B cell (primary cell): Measurements from ENCODE around the gene CD58. TPM values are rescaled to one million over a fixed set of nuclear protein-coding genes. Genes with fewer than 3 reads are reported as not detected.

ENCODE experiments used
- ATAC-seq: fragments of 200-7000 bp; cut with Tn5 transposase; one replicate; pipeline ENCODE4 v1.10.0; 2021; ENCODE audit warnings: low read depth, mild to moderate bottlenecking, moderate number of reproducible peaks, moderate library complexity
- CTCF ChIA-PET: fragments of 350-600 bp; sonication (Branson Sonifier 250); formaldehyde crosslinking; loops from one replicate; lab custom pipeline; 2021; ENCODE audit warnings: antibody characterized with exemption, inconsistent platforms; lab: Charles Lee
- POLR2A ChIA-PET: fragments of 350-600 bp; sonication (Branson Sonifier 250); formaldehyde crosslinking; loops from one replicate; lab custom pipeline; 2021; ENCODE audit warnings: antibody characterized with exemption; lab: Charles Lee
- DNase-seq: peaks from one replicate; pipeline ENCODE4 v3.0.0; 2013
- H2AFZ ChIP-seq: 2 replicates; pipeline ENCODE4 v1.6.1; 2012; ENCODE audit warnings: mild to moderate bottlenecking, low read depth, low read length; ENCODE audit not compliant: insufficient read depth, poor library complexity, severe bottlenecking
- H3K27ac ChIP-seq, 2 donors: 1 replicate in 1 of 2; 2 replicates in 1 of 2; pipeline ENCODE4 v1.5.1; 2012 to 2013; ENCODE audit warnings: low read length in 2 of 2, mild to moderate bottlenecking in 2 of 2, moderate library complexity in 1 of 2
- H3K27me3 ChIP-seq, 4 experiments: fragments of 200-600 bp in 1 of 4; sonication (generic) in 1 of 4; replicated peaks in 1 of 4; 1 replicate in 2 of 4; 2 replicates in 2 of 4; pipeline versions ENCODE4 v1.6.1 to v1.7.0; 2013 to 2016; ENCODE audit warnings: low read length in 3 of 4, mild to moderate bottlenecking in 2 of 4, mixed read lengths in 1 of 4, moderate library complexity in 1 of 4; ENCODE audit not compliant: insufficient read depth in 4 of 4, control insufficient read depth in 3 of 4; ENCODE audit errors: control extremely low read depth in 1 of 4
- H3K36me3 ChIP-seq, 2 experiments: replicated peaks in 1 of 2; 1 replicate in 1 of 2; 2 replicates in 1 of 2; pipeline versions ENCODE4 v1.6.1 to v1.7.1; 2013; ENCODE audit warnings: low read length in 1 of 2; ENCODE audit not compliant: insufficient read depth in 2 of 2, control insufficient read depth in 1 of 2; ENCODE audit errors: control extremely low read depth in 1 of 2, extremely low read depth in 1 of 2
- H3K4me1 ChIP-seq, 2 donors: fragments of 200-600 bp in 1 of 2; sonication (generic) in 1 of 2; 1 replicate in 1 of 2; 2 replicates in 1 of 2; pipeline versions ENCODE4 v1.5.1 to v1.6.1; 2013 to 2017; ENCODE audit warnings: low read length in 2 of 2; ENCODE audit not compliant: control insufficient read depth in 2 of 2, insufficient read depth in 2 of 2
- H3K4me2 ChIP-seq: replicated peaks from 2 replicates; pipeline ENCODE3; 2012; ENCODE audit warnings: mild to moderate bottlenecking, low read depth, low read length; ENCODE audit not compliant: poor library complexity, severe bottlenecking
- H3K4me3 ChIP-seq, 5 experiments: fragments of 200-600 bp in 1 of 5; sonication (generic) in 1 of 5; 1 replicate in 3 of 5; 2 replicates in 2 of 5; pipeline versions ENCODE4 v1.5.1 to v1.7.0; 2011 to 2016; ENCODE audit warnings: low read length in 4 of 5, mild to moderate bottlenecking in 4 of 5, low read depth in 2 of 5, control low read depth in 1 of 5, moderate library complexity in 1 of 5; ENCODE audit not compliant: insufficient read depth in 1 of 5; ENCODE audit errors: control extremely low read depth in 1 of 5, extremely low read depth in 1 of 5
- H3K79me2 ChIP-seq: fragments of 200-600 bp; sonication (generic); one replicate; pipeline ENCODE4 v1.6.0; 2016; ENCODE audit warnings: low read length; ENCODE audit not compliant: control insufficient read depth, insufficient read depth
- H3K9ac ChIP-seq: fragments of 200-600 bp; sonication (generic); 2 replicates; pipeline ENCODE4 v1.6.1; 2017; ENCODE audit warnings: mild to moderate bottlenecking, low read length, moderate library complexity
- H3K9me3 ChIP-seq, 3 donors: one replicate each; pipeline versions ENCODE4 v1.6.1 to v1.7.1; 2013; ENCODE audit warnings: low read length in 2 of 3; ENCODE audit not compliant: control insufficient read depth in 2 of 3, insufficient read depth in 1 of 3; ENCODE audit errors: control extremely low read depth in 1 of 3
- H4K20me1 ChIP-seq: 2 replicates; pipeline ENCODE4 v1.6.0; 2012; ENCODE audit warnings: mild to moderate bottlenecking, low read length; ENCODE audit not compliant: insufficient read depth, control insufficient read depth, poor library complexity, severe bottlenecking
- H3K27ac Mint-ChIP-seq: one replicate; pipeline ENCODE4 v1.8.0; 2021; ENCODE audit warnings: mixed read lengths
- H3K27me3 Mint-ChIP-seq: one replicate; pipeline ENCODE4 v1.8.0; 2021; ENCODE audit warnings: mixed read lengths
- H3K4me1 Mint-ChIP-seq: one replicate; pipeline ENCODE4 v1.8.0; 2021; ENCODE audit warnings: mixed read lengths
- H3K4me3 Mint-ChIP-seq: one replicate; pipeline ENCODE4 v1.8.0; 2021; ENCODE audit warnings: mixed read lengths
- H3K9me3 Mint-ChIP-seq: one replicate; pipeline ENCODE4 v1.8.0; 2022; ENCODE audit warnings: mixed read lengths; ENCODE audit not compliant: insufficient read depth
- CTCF ChIP-seq: fragments of 200-600 bp; IDR thresholded peaks from one replicate; pipeline ENCODE4 v1.8.0; 2022; ENCODE audit warnings: antibody characterized with exemption, mild to moderate bottlenecking
- EZH2 ChIP-seq: IDR thresholded peaks from 2 replicates; pipeline ENCODE4 v1.6.1; 2012; ENCODE audit warnings: borderline replicate concordance, low read depth, mild to moderate bottlenecking, moderate library complexity, low read length; ENCODE audit not compliant: insufficient read depth, poor library complexity, severe bottlenecking
- WGBS: methylation state at CpG from one replicate; pipeline ENCODE4 v1.1.5; 2013; ENCODE audit warnings: missing lambda C conversion rate; ENCODE audit not compliant: insufficient coverage; 5-methylcytosine and 5-hydroxymethylcytosine counted together
- intact Hi-C: fragments of 100-400 bp; cut with micrococcal nuclease; formaldehyde crosslinking; loops from one replicate; pipeline ENCODE4 v1.10.0; 2022
- polyA plus RNA-seq: library from polyadenylated mRNA; depleted of rRNA; stranded (reverse); fragments of >200 nt; gene quantifications from 2 replicates; pipeline ENCODE4 v1.2.3, GENCODE V29; 2012
- total RNA-seq, 2 donors: library from RNA; stranded (reverse); fragments of 120-200 nt in 1 of 2; gene quantifications; 1 replicate in 1 of 2; 2 replicates in 1 of 2; pipeline versions ENCODE4 v1.2.3 to v1.2.4, GENCODE V29; 2013 to 2022

CD58 gene
- total and polyA plus RNA-seq, 2 donors (not counting 1 experiment from before 2014, with no cell fraction given): 12.3 to 47.6 TPM

DNA sequence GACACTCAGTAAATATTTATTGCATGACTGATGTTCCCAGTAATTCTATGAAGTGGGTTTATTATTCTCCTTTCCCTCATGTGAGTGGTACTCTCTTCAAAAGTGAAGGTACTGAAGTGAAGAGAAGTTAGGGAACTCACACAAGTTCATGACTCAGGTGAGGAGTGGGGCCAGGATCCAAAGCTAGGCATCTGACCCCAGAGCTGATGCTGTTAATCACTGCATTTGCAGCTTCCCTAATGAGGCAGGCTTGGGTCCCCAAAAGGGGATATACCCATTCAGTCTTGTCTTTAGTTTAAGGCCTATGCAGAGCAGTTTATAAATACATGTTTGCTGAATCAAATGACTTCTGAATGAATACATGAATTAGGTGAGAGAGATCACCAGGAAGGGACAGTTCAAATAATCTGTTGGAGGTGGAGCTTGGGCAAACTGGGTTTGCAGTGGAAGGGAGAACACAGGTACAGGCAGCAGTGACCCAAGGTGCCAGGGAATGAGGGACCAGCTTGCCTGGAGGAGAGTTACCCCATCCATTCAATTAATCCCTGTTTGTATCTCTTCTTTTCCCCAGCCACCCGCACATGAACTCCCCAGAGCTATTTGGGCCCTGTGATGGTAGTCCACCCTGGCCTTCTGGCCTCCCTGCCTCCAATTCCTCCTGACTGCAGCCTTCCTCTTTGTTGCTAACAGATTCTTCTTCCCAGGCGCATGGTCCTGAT is 2.0 kb downstream of the CD58 start:
- TF ChIP-seq EZH2 (no peak), CTCF (no peak)
- peak overlapping the region; percentile 85 for H3K4me2 ChIP-seq
- no peaks in the 10 kb centered on the region for H3K27me3 Mint-ChIP-seq
- peaks cover 9 to 33% of the 10 kb centered on the region in 2 donors for H3K4me1 ChIP-seq
- DNase-seq (no peak), ATAC-seq (no peak)
- H3K27me3 ChIP-seq: no peaks in the 10 kb centered on the region
- peak overlapping the region in 1 of 2 donors; percentile 92 for H3K27ac ChIP-seq
- peaks cover 8% of the 10 kb centered on the region for H3K9me3 Mint-ChIP-seq
- H3K27ac Mint-ChIP-seq: peak overlapping the region; percentile 94
- H2AFZ ChIP-seq: no peak overlapping the region
- 59% methylated on average over 2 of the region's 2 CpGs for WGBS
- POLR2A ChIA-PET: interaction anchor here (1.5 to 1.8 kb wide), 2 partner anchors 11 to 12 kb away, joined by 4 to 7 read pairs; no protein-coding TSS in a partner anchor
- no peak overlapping the region for H3K4me3 ChIP-seq
- H3K9ac ChIP-seq: no peak overlapping the region
- peaks cover 66% of the 10 kb centered on the region for H3K4me1 Mint-ChIP-seq
- CTCF ChIA-PET: interaction anchor here (0.7 to 3.9 kb wide), 10 partner anchors 11 to 430 kb away, joined by 3 to 27 read pairs (median 4); no protein-coding TSS in a partner anchor
- H3K79me2 ChIP-seq: peaks cover 35% of the 10 kb centered on the region
- H4K20me1 ChIP-seq: no peaks in the 10 kb centered on the region
- peaks cover 0 to 6% (median 2%) of the 10 kb centered on the region in 3 donors for H3K9me3 ChIP-seq
- intact Hi-C loops: loop anchor here (1.0 kb wide), 1 partner anchor 9 kb away; no protein-coding TSS in a partner anchor
- H3K4me3 Mint-ChIP-seq: peak overlapping the region; percentile 96
- no peaks in the 10 kb centered on the region for H3K36me3 ChIP-seq
